Hepatocyte (in vitro differentiated cells): ENCODE measurements around the gene PRKG1.

Source experiments
- CTCF ChIP-seq: fragments of 200-600 bp; sonication (generic); IDR thresholded peaks from 2 replicates; pipeline ENCODE4 v1.5.1; 2016; ENCODE audit warnings: antibody characterized with exemption, mild to moderate bottlenecking; ENCODE audit not compliant: poor library complexity
- EZH2 ChIP-seq: fragments of 200-600 bp; sonication (generic); IDR thresholded peaks from 2 replicates; pipeline ENCODE4 v1.6.1; 2016; ENCODE audit warnings: antibody characterized with exemption, mild to moderate bottlenecking, borderline replicate concordance

DNA sequence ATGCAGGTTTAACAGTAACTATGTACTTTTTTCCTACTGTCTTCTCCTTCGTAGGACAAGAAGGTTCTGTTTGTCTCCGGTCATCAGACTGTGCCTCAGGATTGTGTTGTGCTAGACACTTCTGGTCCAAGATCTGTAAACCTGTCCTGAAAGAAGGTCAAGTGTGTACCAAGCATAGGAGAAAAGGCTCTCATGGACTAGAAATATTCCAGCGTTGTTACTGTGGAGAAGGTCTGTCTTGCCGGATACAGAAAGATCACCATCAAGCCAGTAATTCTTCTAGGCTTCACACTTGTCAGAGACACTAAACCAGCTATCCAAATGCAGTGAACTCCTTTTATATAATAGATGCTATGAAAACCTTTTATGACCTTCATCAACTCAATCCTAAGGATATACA is 1242.2 kb downstream of the PRKG1 start:
- TF ChIP-seq CTCF (no peak), EZH2 (no peak)
